ENCODE measurements around the gene EPN1.

DNA sequence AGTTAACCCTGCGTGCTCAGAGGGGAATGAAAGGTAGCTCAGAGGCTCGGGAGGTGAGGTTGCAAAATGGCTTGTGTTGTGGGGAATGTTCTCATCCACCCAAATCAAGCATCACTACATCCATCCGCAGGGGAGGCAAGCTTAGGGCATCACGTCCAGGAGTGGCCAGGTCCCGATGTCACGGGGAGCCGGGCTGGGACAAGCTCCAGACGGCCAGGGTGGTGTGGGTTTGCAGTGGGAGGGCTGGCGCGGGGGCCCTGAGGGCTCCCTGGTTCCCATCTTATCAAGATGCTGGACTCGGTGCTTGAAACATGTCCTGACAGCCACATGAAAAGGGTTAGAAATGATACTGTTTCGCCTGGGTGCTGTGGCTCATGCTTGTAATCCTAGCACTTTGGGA, 25.8 kb downstream of the EPN1 start:
- TF ChIP-seq, protein P1, sequence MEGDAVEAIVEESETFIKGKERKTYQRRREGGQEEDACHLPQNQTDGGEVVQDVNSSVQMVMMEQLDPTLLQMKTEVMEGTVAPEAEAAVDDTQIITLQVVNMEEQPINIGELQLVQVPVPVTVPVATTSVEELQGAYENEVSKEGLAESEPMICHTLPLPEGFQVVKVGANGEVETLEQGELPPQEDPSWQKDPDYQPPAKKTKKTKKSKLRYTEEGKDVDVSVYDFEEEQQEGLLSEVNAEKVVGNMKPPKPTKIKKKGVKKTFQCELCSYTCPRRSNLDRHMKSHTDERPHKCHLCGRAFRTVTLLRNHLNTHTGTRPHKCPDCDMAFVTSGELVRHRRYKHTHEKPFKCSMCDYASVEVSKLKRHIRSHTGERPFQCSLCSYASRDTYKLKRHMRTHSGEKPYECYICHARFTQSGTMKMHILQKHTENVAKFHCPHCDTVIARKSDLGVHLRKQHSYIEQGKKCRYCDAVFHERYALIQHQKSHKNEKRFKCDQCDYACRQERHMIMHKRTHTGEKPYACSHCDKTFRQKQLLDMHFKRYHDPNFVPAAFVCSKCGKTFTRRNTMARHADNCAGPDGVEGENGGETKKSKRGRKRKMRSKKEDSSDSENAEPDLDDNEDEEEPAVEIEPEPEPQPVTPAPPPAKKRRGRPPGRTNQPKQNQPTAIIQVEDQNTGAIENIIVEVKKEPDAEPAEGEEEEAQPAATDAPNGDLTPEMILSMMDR (IDR thresholded peaks at IDR 0.05; ENCODE audit: low read depth, low read length), result no peak
- no peak for TF ChIP-seq POLR2A (IDR thresholded peaks at IDR 0.05; ENCODE audit: extremely low read depth, insufficient read length)
- TF ChIP-seq MYC (IDR thresholded peaks at IDR 0.05; ENCODE audit: low read depth, low read length), result no peak
- TF ChIP-seq, protein P2, sequence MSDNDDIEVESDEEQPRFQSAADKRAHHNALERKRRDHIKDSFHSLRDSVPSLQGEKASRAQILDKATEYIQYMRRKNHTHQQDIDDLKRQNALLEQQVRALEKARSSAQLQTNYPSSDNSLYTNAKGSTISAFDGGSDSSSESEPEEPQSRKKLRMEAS (IDR thresholded peaks at IDR 0.05; ENCODE audit: low read depth, low read length), result no peak

Data from NB4 (cell line).